Adrenal gland (tissue), 5 donors: ENCODE measurements around the gene JAKMIP2.

Experiments used
- POLR2A ChIP-seq, 2 donors: fragments of 450-650 bp; IDR thresholded peaks; one replicate each; pipeline ENCODE4 v1.6.1; 2017; ENCODE audit warnings: antibody characterized with exemption in 2 of 2, mild to moderate bottlenecking in 2 of 2, moderate library complexity in 1 of 2
- TF ChIP-seq, protein P1 (sequence below), 6 experiments: fragments of 450-650 bp in 4 of 6; fragments of 200-600 bp in 2 of 6; sonication (generic) in 1 of 6; IDR thresholded peaks; 1 replicate in 5 of 6; 2 replicates in 1 of 6; pipeline versions ENCODE4 v1.5.1 to v1.8.0; 2016 to 2021; ENCODE audit warnings: antibody characterized with exemption in 6 of 6, mild to moderate bottlenecking in 2 of 6, moderate library complexity in 1 of 6
- donor health status: DM: no; HTN: no; CAD: no.

DNA sequence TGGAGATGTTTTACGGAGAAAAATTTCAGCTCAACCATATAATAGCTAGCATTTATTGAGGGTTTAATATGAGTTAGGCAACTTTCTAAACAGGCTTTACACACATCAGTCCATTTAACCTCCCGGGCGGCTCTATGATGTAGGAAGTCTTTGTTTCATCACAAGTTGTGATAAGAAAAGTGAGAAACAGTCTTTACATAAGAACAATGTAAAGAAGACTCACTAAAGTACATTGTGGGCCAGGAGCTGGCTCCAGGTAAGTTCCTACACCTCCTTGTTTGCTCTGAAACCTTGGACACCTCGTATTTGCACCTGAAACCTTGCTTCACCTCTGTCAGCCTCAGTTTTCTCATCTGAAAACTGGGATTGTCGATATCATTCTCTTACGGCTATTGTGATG is 116.1 kb downstream of the JAKMIP2 start:
- TF ChIP-seq, protein P1, sequence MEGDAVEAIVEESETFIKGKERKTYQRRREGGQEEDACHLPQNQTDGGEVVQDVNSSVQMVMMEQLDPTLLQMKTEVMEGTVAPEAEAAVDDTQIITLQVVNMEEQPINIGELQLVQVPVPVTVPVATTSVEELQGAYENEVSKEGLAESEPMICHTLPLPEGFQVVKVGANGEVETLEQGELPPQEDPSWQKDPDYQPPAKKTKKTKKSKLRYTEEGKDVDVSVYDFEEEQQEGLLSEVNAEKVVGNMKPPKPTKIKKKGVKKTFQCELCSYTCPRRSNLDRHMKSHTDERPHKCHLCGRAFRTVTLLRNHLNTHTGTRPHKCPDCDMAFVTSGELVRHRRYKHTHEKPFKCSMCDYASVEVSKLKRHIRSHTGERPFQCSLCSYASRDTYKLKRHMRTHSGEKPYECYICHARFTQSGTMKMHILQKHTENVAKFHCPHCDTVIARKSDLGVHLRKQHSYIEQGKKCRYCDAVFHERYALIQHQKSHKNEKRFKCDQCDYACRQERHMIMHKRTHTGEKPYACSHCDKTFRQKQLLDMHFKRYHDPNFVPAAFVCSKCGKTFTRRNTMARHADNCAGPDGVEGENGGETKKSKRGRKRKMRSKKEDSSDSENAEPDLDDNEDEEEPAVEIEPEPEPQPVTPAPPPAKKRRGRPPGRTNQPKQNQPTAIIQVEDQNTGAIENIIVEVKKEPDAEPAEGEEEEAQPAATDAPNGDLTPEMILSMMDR (IDR thresholded peaks at IDR 0.05): no peak
- TF ChIP-seq POLR2A (IDR thresholded peaks at IDR 0.05): no peak
